Measurements from ENCODE around the gene LRRC31. TPM values are rescaled to one million over a fixed set of nuclear protein-coding genes. Genes with fewer than 3 reads are reported as not detected.

LRRC31 gene
- total RNA-seq, 2 experiments from 2014 or later = not detected

- Mint-ChIP-seq H3K27me3 (no peaks in the 10 kb centered on the region), H3K27ac (no peak overlapping the region), H3K36me3 (ENCODE audit: low read depth) (no peaks in the 10 kb centered on the region), H3K4me1 (ENCODE audit: low read depth) (peaks cover 56% of the 10 kb centered on the region), H3K4me3 (no peak overlapping the region), H3K9me3 (no peaks in the 10 kb centered on the region)
- CTCF ChIA-PET = interaction anchor here (0.6 kb wide), 1 partner anchor 15 kb away, joined by 3 read pairs; no protein-coding TSS in a partner anchor
- H3K36me3 ChIP-seq (ENCODE audit: insufficient read depth, low read length) = no peaks in the 10 kb centered on the region
- H3K4me1 ChIP-seq (ENCODE audit: insufficient read depth, low read length) = peaks cover 30% of the 10 kb centered on the region
- H3K27ac ChIP-seq (ENCODE audit: low read depth in 1 of 2, low read length in 2 of 2) = no peak overlapping the region
- DNase-seq (no peak), ATAC-seq (ENCODE audit: poor library complexity) (no peak)
- no peak overlapping the region for H3K4me3 ChIP-seq (ENCODE audit: low read length)
- H3K9me3 ChIP-seq (ENCODE audit: control insufficient read depth in 1 of 2, insufficient read depth in 1 of 2, low read length in 2 of 2) = no peaks in the 10 kb centered on the region
- POLR2A ChIA-PET = no interaction called here
- no peaks in the 10 kb centered on the region for H3K27me3 ChIP-seq (ENCODE audit: control insufficient read depth in 1 of 2, insufficient read depth in 2 of 2, low read length in 2 of 2)
- TF ChIP-seq CTCF (IDR thresholded peaks at IDR 0.05) = no peak
- intact Hi-C loops (cut with DNase I, micrococcal nuclease) = loop anchor here in 1 of 2 experiments (10.0 kb wide), 2 partner anchors 317 to 827 kb away; partner anchors contain the start of gene PHC3
Measured at GRCh38 chr3:169867584-169868210, 2.0 kb downstream of the LRRC31 start.

GRCh38 chr3:169865176-169865767 lies 4.5 kb downstream of the LRRC31 start:
- Mint-ChIP-seq H3K27me3 (peaks cover 5% of the 10 kb centered on the region), H3K9me3 (no peaks in the 10 kb centered on the region), H3K36me3 (ENCODE audit: low read depth) (no peaks in the 10 kb centered on the region), H3K4me1 (ENCODE audit: low read depth) (peaks cover 37% of the 10 kb centered on the region), H3K4me3 (peak overlapping the region; percentile 54), H3K27ac (peak overlapping the region; percentile 81)
- Histone ChIP-seq H3K4me1 (ENCODE audit: insufficient read depth, low read length) (peaks cover 19% of the 10 kb centered on the region), H3K36me3 (ENCODE audit: insufficient read depth, low read length) (no peaks in the 10 kb centered on the region), H3K4me3 (ENCODE audit: low read length) (no peak overlapping the region), H3K27me3 (ENCODE audit: control insufficient read depth in 1 of 2, insufficient read depth in 2 of 2, low read length in 2 of 2) (no peaks in the 10 kb centered on the region), H3K9me3 (ENCODE audit: control insufficient read depth in 1 of 2, insufficient read depth in 1 of 2, low read length in 2 of 2) (no peaks in the 10 kb centered on the region), H3K27ac (ENCODE audit: low read depth in 1 of 2, low read length in 2 of 2) (no peak overlapping the region)
- peak; percentile 58 for ATAC-seq (ENCODE audit: poor library complexity)
- intact Hi-C loops (cut with DNase I, micrococcal nuclease) = loop anchor here in 1 of 2 experiments (10.0 kb wide), 2 partner anchors 320 to 830 kb away; partner anchors contain the start of gene PHC3
- CTCF ChIA-PET = no interaction called here
- POLR2A ChIA-PET = interaction anchor here (1.2 to 2.9 kb wide), 4 partner anchors 25 to 172 kb away, joined by 3 to 34 read pairs (median 6); partner anchors contain the start of genes GPR160 and SEC62
- no peak for TF ChIP-seq CTCF (IDR thresholded peaks at IDR 0.05)
- peak in 6 of 14 experiments; percentile 1 to 31 (median 22) for DNase-seq

GRCh38 chr3:169864270-169864669 lies 5.5 kb downstream of the LRRC31 start:
- CTCF ChIA-PET = no interaction called here
- DNase-seq (no peak), ATAC-seq (ENCODE audit: poor library complexity) (no peak)
- H3K36me3 Mint-ChIP-seq (ENCODE audit: low read depth) = no peaks in the 10 kb centered on the region
- POLR2A ChIA-PET = interaction anchor here (2.9 kb wide), 1 partner anchor 102 kb away, joined by 34 read pairs; the partner anchor contains the start of gene SEC62
- no peak for TF ChIP-seq CTCF (IDR thresholded peaks at IDR 0.05)
- peaks cover 5% of the 10 kb centered on the region for H3K27me3 Mint-ChIP-seq
- H3K4me3 ChIP-seq (ENCODE audit: low read length) = no peak overlapping the region
- peaks cover 19% of the 10 kb centered on the region for H3K4me1 ChIP-seq (ENCODE audit: insufficient read depth, low read length)
- H3K27ac ChIP-seq (ENCODE audit: low read depth in 1 of 2, low read length in 2 of 2) = no peak overlapping the region
- H3K4me1 Mint-ChIP-seq (ENCODE audit: low read depth) = peaks cover 30% of the 10 kb centered on the region
- H3K27me3 ChIP-seq (ENCODE audit: control insufficient read depth in 1 of 2, insufficient read depth in 2 of 2, low read length in 2 of 2) = no peaks in the 10 kb centered on the region
- H3K9me3 ChIP-seq (ENCODE audit: control insufficient read depth in 1 of 2, insufficient read depth in 1 of 2, low read length in 2 of 2) = no peaks in the 10 kb centered on the region
- H3K4me3 Mint-ChIP-seq = no peak overlapping the region
- no peak overlapping the region for H3K27ac Mint-ChIP-seq
- no peaks in the 10 kb centered on the region for H3K36me3 ChIP-seq (ENCODE audit: insufficient read depth, low read length)
- intact Hi-C loops (cut with DNase I, micrococcal nuclease) = loop anchor here in 1 of 2 experiments (5.0 to 10.0 kb wide), 7 partner anchors 102 to 948 kb away; partner anchors contain the start of genes GPR160, PHC3 and SEC62
- H3K9me3 Mint-ChIP-seq = no peaks in the 10 kb centered on the region

Measured in CD4-positive, alpha-beta T cell (primary cell).